NB4 (cell line): ENCODE measurements around the gene SLC19A1.

Experiments used
- DNase-seq: peaks from one replicate; pipeline ENCODE4 v3.0.0; 2010; ENCODE audit warnings: low read depth
- H3K4me3 ChIP-seq: one replicate; pipeline ENCODE4 v1.5.1; 2011; ENCODE audit warnings: mild to moderate bottlenecking, low read depth, low read length, moderate library complexity
- MYC ChIP-seq: IDR thresholded peaks from 2 replicates; pipeline ENCODE4 v1.6.1; 2011; ENCODE audit warnings: low read depth, low read length
- POLR2A ChIP-seq: IDR thresholded peaks from 2 replicates; pipeline ENCODE4 v1.6.1; 2011; ENCODE audit warnings: mild to moderate bottlenecking; ENCODE audit not compliant: insufficient read length; ENCODE audit errors: extremely low read depth
- TF ChIP-seq, protein P1 (sequence below): IDR thresholded peaks from one replicate; pipeline ENCODE4 v1.5.1; 2012; ENCODE audit warnings: low read depth, low read length
- TF ChIP-seq, protein P2 (sequence below): IDR thresholded peaks from 2 replicates; pipeline ENCODE4 v1.6.1; 2011; ENCODE audit warnings: low read depth, low read length

Gene SLC19A1

DNA sequence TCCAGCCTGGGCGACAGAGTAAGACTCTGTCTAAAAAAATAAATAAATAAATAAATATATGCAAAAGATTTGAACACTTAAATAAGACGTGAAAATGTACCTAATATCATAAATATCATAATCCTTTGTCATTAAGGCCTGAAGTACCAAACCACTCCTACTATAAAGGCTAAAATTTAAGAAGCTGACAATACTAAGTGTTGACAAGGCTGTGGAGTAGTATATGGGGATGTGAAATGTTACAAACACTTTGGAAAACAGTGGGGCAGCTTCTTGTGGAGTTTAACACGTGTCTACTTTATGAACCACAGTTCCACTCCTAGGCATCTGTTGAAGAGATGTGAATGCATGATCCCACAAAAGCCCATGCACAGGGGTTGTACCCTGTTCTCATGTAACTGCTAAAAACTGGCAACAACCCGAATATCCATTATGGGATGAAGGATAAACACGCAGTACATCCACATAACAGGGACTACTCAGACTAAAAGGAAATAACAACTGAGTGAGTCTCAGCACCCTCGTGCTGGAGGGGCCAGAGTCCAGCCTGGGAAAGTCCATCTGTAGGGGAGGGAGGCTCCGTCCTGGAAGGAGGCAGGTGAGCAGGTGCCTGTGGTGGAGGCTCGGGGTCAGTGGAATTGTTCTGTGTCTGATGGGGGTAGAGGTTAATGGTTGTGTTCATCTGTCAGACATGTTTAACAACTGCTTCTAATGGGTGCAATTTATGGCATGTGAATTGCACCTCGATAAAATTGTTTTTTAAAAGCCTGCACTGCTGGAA, 6.7 kb upstream of the SLC19A1 start:
- TF ChIP-seq, protein P1, sequence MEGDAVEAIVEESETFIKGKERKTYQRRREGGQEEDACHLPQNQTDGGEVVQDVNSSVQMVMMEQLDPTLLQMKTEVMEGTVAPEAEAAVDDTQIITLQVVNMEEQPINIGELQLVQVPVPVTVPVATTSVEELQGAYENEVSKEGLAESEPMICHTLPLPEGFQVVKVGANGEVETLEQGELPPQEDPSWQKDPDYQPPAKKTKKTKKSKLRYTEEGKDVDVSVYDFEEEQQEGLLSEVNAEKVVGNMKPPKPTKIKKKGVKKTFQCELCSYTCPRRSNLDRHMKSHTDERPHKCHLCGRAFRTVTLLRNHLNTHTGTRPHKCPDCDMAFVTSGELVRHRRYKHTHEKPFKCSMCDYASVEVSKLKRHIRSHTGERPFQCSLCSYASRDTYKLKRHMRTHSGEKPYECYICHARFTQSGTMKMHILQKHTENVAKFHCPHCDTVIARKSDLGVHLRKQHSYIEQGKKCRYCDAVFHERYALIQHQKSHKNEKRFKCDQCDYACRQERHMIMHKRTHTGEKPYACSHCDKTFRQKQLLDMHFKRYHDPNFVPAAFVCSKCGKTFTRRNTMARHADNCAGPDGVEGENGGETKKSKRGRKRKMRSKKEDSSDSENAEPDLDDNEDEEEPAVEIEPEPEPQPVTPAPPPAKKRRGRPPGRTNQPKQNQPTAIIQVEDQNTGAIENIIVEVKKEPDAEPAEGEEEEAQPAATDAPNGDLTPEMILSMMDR: no peak
- TF ChIP-seq, protein P2, sequence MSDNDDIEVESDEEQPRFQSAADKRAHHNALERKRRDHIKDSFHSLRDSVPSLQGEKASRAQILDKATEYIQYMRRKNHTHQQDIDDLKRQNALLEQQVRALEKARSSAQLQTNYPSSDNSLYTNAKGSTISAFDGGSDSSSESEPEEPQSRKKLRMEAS: no peak

DNA sequence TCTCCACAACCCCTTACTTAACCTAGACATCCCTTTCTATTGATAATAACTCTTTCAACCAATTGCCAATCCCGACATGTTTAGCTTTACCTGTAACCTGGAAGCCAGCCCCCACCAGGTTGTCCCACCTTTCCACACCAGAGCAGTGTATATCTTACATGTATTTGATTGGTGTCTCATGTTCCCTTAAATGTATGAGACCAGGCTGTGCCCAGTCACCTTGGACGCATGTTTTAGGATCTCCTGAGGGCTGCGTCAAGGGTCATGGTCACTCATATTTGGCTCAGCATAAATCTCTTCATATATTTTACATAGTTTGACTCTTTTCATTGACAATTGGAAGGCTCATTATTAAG, 5.3 kb upstream of the SLC19A1 start:
- H3K4me3 ChIP-seq: no peak overlapping the region
- no peak for DNase-seq
- TF ChIP-seq, protein P2: no peak
- TF ChIP-seq MYC (no peak), POLR2A (no peak)
- TF ChIP-seq, protein P1: no peak

More for the DNA sequence above, 6.7 kb upstream of the SLC19A1 start:
- DNase-seq: no peak
- no peak overlapping the region for H3K4me3 ChIP-seq

DNA sequence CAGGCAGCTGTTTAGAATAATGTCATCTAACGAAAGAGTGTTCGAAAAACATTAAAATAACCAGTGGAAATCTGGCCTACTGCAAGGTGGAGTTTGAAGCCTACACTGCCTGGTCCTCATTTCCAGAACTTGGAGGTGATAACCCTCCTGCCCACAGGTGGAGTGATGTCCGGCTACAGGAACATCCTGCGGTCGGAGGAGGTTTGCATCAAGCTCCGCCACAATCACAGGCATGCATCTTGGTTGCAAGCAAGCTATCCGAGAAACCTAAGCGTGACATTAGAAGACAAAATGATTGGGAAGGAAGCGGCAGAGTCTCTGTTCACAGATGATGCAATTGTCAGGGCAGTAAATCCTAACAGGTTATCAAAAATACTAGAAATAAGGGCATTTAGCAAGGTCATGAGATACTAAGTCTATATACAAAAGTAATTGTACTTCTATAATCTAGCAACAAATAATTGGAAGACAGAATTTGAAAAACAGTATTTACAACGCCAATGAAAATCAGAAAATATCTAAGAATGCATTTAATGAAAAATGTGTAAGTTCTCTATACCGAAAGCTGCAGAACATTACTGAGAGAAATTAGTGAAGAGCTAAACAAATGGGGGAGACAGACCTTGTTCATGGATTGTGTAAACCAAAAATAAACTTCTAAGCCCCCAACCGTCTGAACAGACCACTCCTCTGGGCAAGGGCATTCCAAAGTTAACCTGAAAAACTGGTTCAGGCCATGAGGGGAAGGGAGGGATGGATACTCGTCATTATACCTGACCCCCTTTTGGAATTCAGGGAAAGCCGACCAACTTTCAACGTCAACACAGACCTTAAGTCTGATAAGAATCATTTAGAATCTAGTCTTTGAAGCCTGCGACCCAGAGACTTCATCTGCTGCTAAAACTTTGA, 4.7 kb upstream of the SLC19A1 start:
- TF ChIP-seq POLR2A (no peak), MYC (no peak)
- TF ChIP-seq, protein P2: no peak
- TF ChIP-seq, protein P1: no peak
- DNase-seq: no peak
- H3K4me3 ChIP-seq: no peak overlapping the region

DNA sequence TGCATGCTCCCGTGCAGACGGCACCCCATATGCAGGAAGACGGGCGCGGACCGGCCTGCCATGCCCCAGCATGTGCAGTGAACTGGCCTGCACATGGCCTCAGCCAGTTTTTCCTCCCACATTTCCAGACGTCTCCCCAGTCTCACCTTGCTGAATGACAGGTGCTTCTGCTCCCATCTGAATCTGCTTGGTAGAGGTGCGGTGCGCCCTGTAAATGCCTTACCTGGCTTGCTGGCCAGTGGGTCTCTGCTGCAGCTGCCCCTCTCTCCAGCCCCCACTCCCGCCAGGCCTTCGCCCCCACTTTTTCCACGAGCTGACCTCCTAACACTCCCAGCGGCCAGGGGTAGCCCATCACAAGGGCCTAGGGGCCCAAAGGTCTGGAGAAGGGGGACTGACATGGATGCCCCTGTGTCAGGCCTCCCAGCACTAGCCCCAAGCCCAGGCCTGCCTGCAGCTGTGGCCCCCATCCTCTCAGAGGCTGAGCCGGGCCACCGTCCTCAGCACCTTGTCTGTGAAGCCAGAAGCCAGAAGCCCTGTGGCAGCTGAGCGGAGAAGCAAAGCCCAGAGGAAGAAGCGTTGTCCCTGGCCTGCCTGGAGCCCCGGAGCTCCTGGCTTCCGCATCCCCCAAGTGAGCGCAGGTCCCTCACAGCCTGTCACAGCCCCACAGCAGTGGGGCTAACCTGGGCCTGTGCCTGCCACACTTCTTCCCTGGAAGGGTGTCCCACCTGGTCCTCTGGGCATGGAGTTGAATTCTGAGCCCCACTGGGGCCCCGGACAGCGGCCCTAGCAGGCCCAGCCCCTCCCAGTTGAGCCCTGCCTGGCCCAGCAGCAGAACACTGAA, 3.7 kb upstream of the SLC19A1 start:
- TF ChIP-seq POLR2A: no peak
- TF ChIP-seq, protein P2: no peak
- TF ChIP-seq, protein P1: no peak
- no peak for TF ChIP-seq MYC
- no peak for DNase-seq
- no peak overlapping the region for H3K4me3 ChIP-seq

DNA sequence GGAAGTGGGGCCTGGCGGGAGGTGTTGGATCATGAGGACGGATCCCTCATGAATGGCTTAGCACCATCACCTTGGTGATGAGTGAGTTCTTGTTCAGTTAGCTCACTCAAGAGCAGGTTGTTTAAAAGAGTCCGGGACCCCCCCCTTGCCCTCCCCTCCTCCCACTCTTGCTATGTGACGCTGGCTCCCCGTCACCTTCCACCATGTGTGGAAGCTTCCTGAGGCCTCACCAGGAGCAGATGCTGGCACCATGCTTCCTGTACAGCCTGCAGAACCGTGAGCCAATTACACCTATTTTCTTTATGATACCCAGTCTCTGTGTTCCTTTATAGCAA, 3.0 kb upstream of the SLC19A1 start:
- H3K4me3 ChIP-seq: no peak overlapping the region
- no peak for DNase-seq
- TF ChIP-seq MYC (no peak), POLR2A (no peak)
- TF ChIP-seq, protein P1: no peak
- TF ChIP-seq, protein P2: no peak
